B cell (primary cell): ENCODE measurements around the gene NOS1AP. TPM values are rescaled to one million over a fixed set of nuclear protein-coding genes. Genes with fewer than 3 reads are reported as not detected.

Source experiments
- ATAC-seq: fragments of 200-7000 bp; cut with Tn5 transposase; one replicate; pipeline ENCODE4 v1.10.0; 2021; ENCODE audit warnings: low read depth, mild to moderate bottlenecking, moderate number of reproducible peaks, moderate library complexity
- CTCF ChIA-PET: fragments of 350-600 bp; sonication (Branson Sonifier 250); formaldehyde crosslinking; loops from one replicate; lab custom pipeline; 2021; ENCODE audit warnings: antibody characterized with exemption, inconsistent platforms; lab: Charles Lee
- POLR2A ChIA-PET: fragments of 350-600 bp; sonication (Branson Sonifier 250); formaldehyde crosslinking; loops from one replicate; lab custom pipeline; 2021; ENCODE audit warnings: antibody characterized with exemption; lab: Charles Lee
- DNase-seq: peaks from one replicate; pipeline ENCODE4 v3.0.0; 2013
- H2AFZ ChIP-seq: 2 replicates; pipeline ENCODE4 v1.6.1; 2012; ENCODE audit warnings: mild to moderate bottlenecking, low read depth, low read length; ENCODE audit not compliant: insufficient read depth, poor library complexity, severe bottlenecking
- H3K27ac ChIP-seq, 2 donors: 1 replicate in 1 of 2; 2 replicates in 1 of 2; pipeline ENCODE4 v1.5.1; 2012 to 2013; ENCODE audit warnings: low read length in 2 of 2, mild to moderate bottlenecking in 2 of 2, moderate library complexity in 1 of 2
- H3K27me3 ChIP-seq, 4 experiments: fragments of 200-600 bp in 1 of 4; sonication (generic) in 1 of 4; replicated peaks in 1 of 4; 1 replicate in 2 of 4; 2 replicates in 2 of 4; pipeline versions ENCODE4 v1.6.1 to v1.7.0; 2013 to 2016; ENCODE audit warnings: low read length in 3 of 4, mild to moderate bottlenecking in 2 of 4, mixed read lengths in 1 of 4, moderate library complexity in 1 of 4; ENCODE audit not compliant: insufficient read depth in 4 of 4, control insufficient read depth in 3 of 4; ENCODE audit errors: control extremely low read depth in 1 of 4
- H3K36me3 ChIP-seq, 2 experiments: replicated peaks in 1 of 2; 1 replicate in 1 of 2; 2 replicates in 1 of 2; pipeline versions ENCODE4 v1.6.1 to v1.7.1; 2013; ENCODE audit warnings: low read length in 1 of 2; ENCODE audit not compliant: insufficient read depth in 2 of 2, control insufficient read depth in 1 of 2; ENCODE audit errors: control extremely low read depth in 1 of 2, extremely low read depth in 1 of 2
- H3K4me1 ChIP-seq, 2 donors: fragments of 200-600 bp in 1 of 2; sonication (generic) in 1 of 2; 1 replicate in 1 of 2; 2 replicates in 1 of 2; pipeline versions ENCODE4 v1.5.1 to v1.6.1; 2013 to 2017; ENCODE audit warnings: low read length in 2 of 2; ENCODE audit not compliant: control insufficient read depth in 2 of 2, insufficient read depth in 2 of 2
- H3K4me2 ChIP-seq: replicated peaks from 2 replicates; pipeline ENCODE3; 2012; ENCODE audit warnings: mild to moderate bottlenecking, low read depth, low read length; ENCODE audit not compliant: poor library complexity, severe bottlenecking
- H3K4me3 ChIP-seq, 5 experiments: fragments of 200-600 bp in 1 of 5; sonication (generic) in 1 of 5; 1 replicate in 3 of 5; 2 replicates in 2 of 5; pipeline versions ENCODE4 v1.5.1 to v1.7.0; 2011 to 2016; ENCODE audit warnings: low read length in 4 of 5, mild to moderate bottlenecking in 4 of 5, low read depth in 2 of 5, control low read depth in 1 of 5, moderate library complexity in 1 of 5; ENCODE audit not compliant: insufficient read depth in 1 of 5; ENCODE audit errors: control extremely low read depth in 1 of 5, extremely low read depth in 1 of 5
- H3K79me2 ChIP-seq: fragments of 200-600 bp; sonication (generic); one replicate; pipeline ENCODE4 v1.6.0; 2016; ENCODE audit warnings: low read length; ENCODE audit not compliant: control insufficient read depth, insufficient read depth
- H3K9ac ChIP-seq: fragments of 200-600 bp; sonication (generic); 2 replicates; pipeline ENCODE4 v1.6.1; 2017; ENCODE audit warnings: mild to moderate bottlenecking, low read length, moderate library complexity
- H3K9me3 ChIP-seq, 3 donors: one replicate each; pipeline versions ENCODE4 v1.6.1 to v1.7.1; 2013; ENCODE audit warnings: low read length in 2 of 3; ENCODE audit not compliant: control insufficient read depth in 2 of 3, insufficient read depth in 1 of 3; ENCODE audit errors: control extremely low read depth in 1 of 3
- H4K20me1 ChIP-seq: 2 replicates; pipeline ENCODE4 v1.6.0; 2012; ENCODE audit warnings: mild to moderate bottlenecking, low read length; ENCODE audit not compliant: insufficient read depth, control insufficient read depth, poor library complexity, severe bottlenecking
- H3K27ac Mint-ChIP-seq: one replicate; pipeline ENCODE4 v1.8.0; 2021; ENCODE audit warnings: mixed read lengths
- H3K27me3 Mint-ChIP-seq: one replicate; pipeline ENCODE4 v1.8.0; 2021; ENCODE audit warnings: mixed read lengths
- H3K4me1 Mint-ChIP-seq: one replicate; pipeline ENCODE4 v1.8.0; 2021; ENCODE audit warnings: mixed read lengths
- H3K4me3 Mint-ChIP-seq: one replicate; pipeline ENCODE4 v1.8.0; 2021; ENCODE audit warnings: mixed read lengths
- H3K9me3 Mint-ChIP-seq: one replicate; pipeline ENCODE4 v1.8.0; 2022; ENCODE audit warnings: mixed read lengths; ENCODE audit not compliant: insufficient read depth
- CTCF ChIP-seq: fragments of 200-600 bp; IDR thresholded peaks from one replicate; pipeline ENCODE4 v1.8.0; 2022; ENCODE audit warnings: antibody characterized with exemption, mild to moderate bottlenecking
- EZH2 ChIP-seq: IDR thresholded peaks from 2 replicates; pipeline ENCODE4 v1.6.1; 2012; ENCODE audit warnings: borderline replicate concordance, low read depth, mild to moderate bottlenecking, moderate library complexity, low read length; ENCODE audit not compliant: insufficient read depth, poor library complexity, severe bottlenecking
- whole genome bisulfite sequencing: methylation state at CpG from one replicate; pipeline ENCODE4 v1.1.5; 2013; ENCODE audit warnings: missing lambda C conversion rate; ENCODE audit not compliant: insufficient coverage; 5-methylcytosine and 5-hydroxymethylcytosine counted together
- intact Hi-C: fragments of 100-400 bp; cut with micrococcal nuclease; formaldehyde crosslinking; loops from one replicate; pipeline ENCODE4 v1.10.0; 2022
- polyA plus RNA-seq: library from polyadenylated mRNA; depleted of rRNA; stranded (reverse); fragments of >200 nt; gene quantifications from 2 replicates; pipeline ENCODE4 v1.2.3, GENCODE V29; 2012
- total RNA-seq, 2 donors: library from RNA; stranded (reverse); fragments of 120-200 nt in 1 of 2; gene quantifications; 1 replicate in 1 of 2; 2 replicates in 1 of 2; pipeline versions ENCODE4 v1.2.3 to v1.2.4, GENCODE V29; 2013 to 2022

Gene NOS1AP
- total and polyA plus RNA-seq, 2 donors (not counting 1 experiment from before 2014, with no cell fraction given) = 0.32 TPM; not detected in 1

GRCh38 chr1:162250004-162250730, 180.7 kb downstream of the NOS1AP start:
- CTCF ChIA-PET = no interaction called here
- Mint-ChIP-seq H3K27ac (no peak overlapping the region), H3K4me1 (no peaks in the 10 kb centered on the region), H3K4me3 (no peak overlapping the region), H3K9me3 (no peaks in the 10 kb centered on the region), H3K27me3 (peaks cover 14% of the 10 kb centered on the region)
- Histone ChIP-seq H3K9ac (no peak overlapping the region), H3K27ac (no peak overlapping the region), H3K4me1 (no peaks in the 10 kb centered on the region), H3K27me3 (no peaks in the 10 kb centered on the region), H4K20me1 (no peaks in the 10 kb centered on the region), H2AFZ (no peak overlapping the region), H3K36me3 (no peaks in the 10 kb centered on the region), H3K79me2 (no peaks in the 10 kb centered on the region), H3K4me2 (no peak overlapping the region), H3K4me3 (no peak overlapping the region), H3K9me3 (no peaks in the 10 kb centered on the region)
- POLR2A ChIA-PET = no interaction called here
- intact Hi-C loops = no loop called here
- no peak for ATAC-seq
- no peak for TF ChIP-seq CTCF
- TF ChIP-seq EZH2 = no peak
- DNase-seq = no peak
- WGBS = no CpG with 5 or more reads among the region's 2 CpGs

- TF ChIP-seq CTCF (no peak), EZH2 (no peak)
- Mint-ChIP-seq H3K9me3 (no peaks in the 10 kb centered on the region), H3K27me3 (peaks cover 14% of the 10 kb centered on the region), H3K4me3 (no peak overlapping the region), H3K27ac (no peak overlapping the region), H3K4me1 (no peaks in the 10 kb centered on the region)
- DNase-seq = no peak
- ChIA-PET POLR2A (no interaction called here), CTCF (no interaction called here)
- H3K79me2 ChIP-seq = no peaks in the 10 kb centered on the region
- H3K36me3 ChIP-seq = no peaks in the 10 kb centered on the region
- ATAC-seq = no peak
- no peak overlapping the region for H3K4me2 ChIP-seq
- no peak overlapping the region for H3K4me3 ChIP-seq
- no peaks in the 10 kb centered on the region for H3K9me3 ChIP-seq
- H4K20me1 ChIP-seq = no peaks in the 10 kb centered on the region
- WGBS = 92% methylated on average over 1 of the region's 2 CpGs
- no peak overlapping the region for H3K27ac ChIP-seq
- H2AFZ ChIP-seq = no peak overlapping the region
- H3K4me1 ChIP-seq = no peaks in the 10 kb centered on the region
- no peak overlapping the region for H3K9ac ChIP-seq
- H3K27me3 ChIP-seq = no peaks in the 10 kb centered on the region
- intact Hi-C loops = no loop called here
Measured at GRCh38 chr1:162251102-162251501, 181.6 kb downstream of the NOS1AP start.
